Breast epithelium (tissue), 4 donors: ENCODE measurements around the gene CRYZ. TPM values are rescaled to one million over a fixed set of nuclear protein-coding genes. Genes with fewer than 3 reads are reported as not detected.

Experiments
- DNase-seq, 2 donors: peaks; one replicate each; pipeline ENCODE4 v3.0.0-alpha.2; 2019; ENCODE audit warnings: low spot score in 2 of 2
- H3K27ac ChIP-seq, 2 donors: fragments of 200-600 bp; sonication (generic) in 1 of 2; one replicate each; pipeline ENCODE4 v1.5.1; 2016 to 2019; ENCODE audit warnings: mild to moderate bottlenecking in 1 of 2
- H3K27me3 ChIP-seq, 2 donors: fragments of 200-600 bp; sonication (generic) in 1 of 2; one replicate each; pipeline versions ENCODE4 v1.5.1 to v1.6.0; 2017 to 2019; ENCODE audit warnings: control low read depth in 1 of 2, mild to moderate bottlenecking in 1 of 2
- H3K36me3 ChIP-seq: fragments of 200-600 bp; one replicate; pipeline ENCODE4 v1.5.1; 2019
- H3K4me1 ChIP-seq, 2 donors: fragments of 200-600 bp; sonication (generic); one replicate each; pipeline ENCODE4 v1.5.1; 2016 to 2019; ENCODE audit warnings: control low read depth in 1 of 2
- H3K4me3 ChIP-seq, 3 donors: fragments of 200-600 bp; sonication (generic); 1 replicate in 2 of 3; 2 replicates in 1 of 3; pipeline ENCODE4 v1.5.1; 2016 to 2019; ENCODE audit warnings: mild to moderate bottlenecking in 3 of 3, moderate library complexity in 2 of 3
- H3K9me3 ChIP-seq, 2 donors: fragments of 200-600 bp; sonication (generic) in 1 of 2; one replicate each; pipeline ENCODE4 v1.5.1; 2016 to 2019; ENCODE audit warnings: control low read depth in 1 of 2
- CTCF ChIP-seq, 3 donors: fragments of 450-650 bp; IDR thresholded peaks; one replicate each; pipeline ENCODE4 v1.5.1; 2016 to 2017; ENCODE audit warnings: antibody characterized with exemption in 3 of 3, mild to moderate bottlenecking in 3 of 3, moderate library complexity in 3 of 3
- POLR2A ChIP-seq: fragments of 450-650 bp; IDR thresholded peaks from one replicate; pipeline ENCODE4 v1.6.1; 2016; ENCODE audit warnings: antibody characterized with exemption, mild to moderate bottlenecking, moderate library complexity
- POLR2AphosphoS5 ChIP-seq, 3 donors: sonication (generic); formaldehyde crosslinking; IDR thresholded peaks; one replicate each; pipeline ENCODE4 v1.6.1; 2017; ENCODE audit warnings: antibody characterized with exemption in 3 of 3
- intact Hi-C: fragments of 100-400 bp; cut with DNase I; formaldehyde crosslinking; loops from one replicate; pipeline ENCODE4 v1.15.1; 2023; ENCODE audit warnings: low total_unique reads
- total RNA-seq, 3 donors: library from RNA; depleted of rRNA; stranded (reverse); fragments of >200 nt; gene quantifications; one replicate each; pipeline ENCODE4 v1.1.0, GENCODE V29; 2016

CRYZ gene
- total RNA-seq, 3 donors from 2014 or later = 17.8 to 40.1 (median 38.0) TPM

- no peaks in the 10 kb centered on the region for H3K36me3 ChIP-seq
- no peak overlapping the region for H3K27ac ChIP-seq
- no peak overlapping the region for H3K4me3 ChIP-seq
- H3K9me3 ChIP-seq = peaks cover 0 to 5% of the 10 kb centered on the region in 2 donors
- DNase-seq = no peak
- no peaks in the 10 kb centered on the region for H3K27me3 ChIP-seq
- H3K4me1 ChIP-seq = no peaks in the 10 kb centered on the region
- intact Hi-C loops = no loop called here
- no peak for TF ChIP-seq POLR2AphosphoS5 (IDR thresholded peaks at IDR 0.05)
- no peak for TF ChIP-seq POLR2A
- no peak for TF ChIP-seq CTCF (IDR thresholded peaks at IDR 0.05)
These were observed 4.1 kb downstream of the CRYZ start for GRCh38 chr1:74728736-74729135.

- Histone ChIP-seq H3K4me3 (no peak overlapping the region), H3K4me1 (no peaks in the 10 kb centered on the region), H3K27ac (no peak overlapping the region), H3K36me3 (no peaks in the 10 kb centered on the region), H3K9me3 (peaks cover 0 to 5% of the 10 kb centered on the region in 2 donors), H3K27me3 (no peaks in the 10 kb centered on the region)
- TF ChIP-seq POLR2AphosphoS5 (IDR thresholded peaks at IDR 0.05) = no peak
- TF ChIP-seq POLR2A = no peak
- TF ChIP-seq CTCF (IDR thresholded peaks at IDR 0.05) = no peak
- intact Hi-C loops = no loop called here
- no peak for DNase-seq
These were observed 6.8 kb downstream of the CRYZ start for GRCh38 chr1:74726063-74726462.

GRCh38 chr1:74717626-74718025 lies 15.2 kb downstream of the CRYZ start:
- no peaks in the 10 kb centered on the region for H3K27me3 ChIP-seq
- H3K4me1 ChIP-seq = no peaks in the 10 kb centered on the region
- no peak overlapping the region for H3K4me3 ChIP-seq
- no peak for DNase-seq
- no peak overlapping the region for H3K27ac ChIP-seq
- TF ChIP-seq POLR2AphosphoS5 (IDR thresholded peaks at IDR 0.05) = no peak
- no peak for TF ChIP-seq POLR2A
- no peak for TF ChIP-seq CTCF (IDR thresholded peaks at IDR 0.05)
- intact Hi-C loops = no loop called here
- H3K36me3 ChIP-seq = no peaks in the 10 kb centered on the region
- H3K9me3 ChIP-seq = no peaks in the 10 kb centered on the region

GRCh38 chr1:74716822-74717221 lies 16.0 kb downstream of the CRYZ start:
- intact Hi-C loops = no loop called here
- Histone ChIP-seq H3K4me1 (no peaks in the 10 kb centered on the region), H3K27ac (no peak overlapping the region), H3K27me3 (no peaks in the 10 kb centered on the region), H3K4me3 (no peak overlapping the region), H3K9me3 (no peaks in the 10 kb centered on the region), H3K36me3 (no peaks in the 10 kb centered on the region)
- no peak for TF ChIP-seq CTCF (IDR thresholded peaks at IDR 0.05)
- DNase-seq = no peak

GRCh38 chr1:74715806-74716205 lies 17.0 kb downstream of the CRYZ start:
- Histone ChIP-seq H3K4me1 (no peaks in the 10 kb centered on the region), H3K27me3 (no peaks in the 10 kb centered on the region), H3K9me3 (no peaks in the 10 kb centered on the region), H3K27ac (no peak overlapping the region), H3K4me3 (no peak overlapping the region), H3K36me3 (no peaks in the 10 kb centered on the region)
- TF ChIP-seq POLR2AphosphoS5 (IDR thresholded peaks at IDR 0.05) (no peak), POLR2A (no peak), CTCF (IDR thresholded peaks at IDR 0.05) (no peak)
- intact Hi-C loops = no loop called here
- DNase-seq = no peak
